Mucosa of gallbladder (tissue), 1 donor: ENCODE measurements around the gene DPP7. TPM values are rescaled to one million over a fixed set of nuclear protein-coding genes. Genes with fewer than 3 reads are reported as not detected.
"Not testable (repeated sequence)": the region's sequence is repeated elsewhere in the genome, so short reads cannot be mapped to it uniquely, and the experiment has no call there.

Experiments
- DNase-seq: peaks from one replicate; pipeline ENCODE4 v3.0.0-alpha.2; 2020; ENCODE audit warnings: low spot score
- total RNA-seq: library from RNA; stranded (reverse); gene quantifications from one replicate; pipeline ENCODE4 v1.2.1, GENCODE V29; 2021
- donor health status: DM: no; HTN: no; CAD: no.

Gene DPP7
- total RNA-seq, 1 donor from 2014 or later, result 199 TPM

- peak; percentile 91 for DNase-seq
Observed at GRCh38 chr9:137129456-137130175, 15.1 kb upstream of the DPP7 start.

- DNase-seq, result no peak
Observed at GRCh38 chr9:137128862-137129455, 14.4 kb upstream of the DPP7 start.

GRCh38 chr9:137128158-137128861, 13.8 kb upstream of the DPP7 start:
- DNase-seq, result no peak

GRCh38 chr9:137127301-137128157, 13.0 kb upstream of the DPP7 start:
- DNase-seq, result no peak

- DNase-seq, result no peak
Observed at GRCh38 chr9:137126786-137127185, 12.3 kb upstream of the DPP7 start.

- not testable (repeated sequence) for DNase-seq
Observed at GRCh38 chr9:137123952-137124462, 9.5 kb upstream of the DPP7 start.

- DNase-seq, result no peak
Observed at GRCh38 chr9:137123468-137123837, 8.9 kb upstream of the DPP7 start.

- not testable (repeated sequence) for DNase-seq
Observed at GRCh38 chr9:137122796-137123467, 8.4 kb upstream of the DPP7 start.

GRCh38 chr9:137121927-137122795, 7.6 kb upstream of the DPP7 start:
- DNase-seq, result not testable (repeated sequence)

- DNase-seq, result not testable (repeated sequence)
Observed at GRCh38 chr9:137118092-137118603, 3.6 kb upstream of the DPP7 start.

GRCh38 chr9:137117269-137117731, 2.8 kb upstream of the DPP7 start:
- no peak for DNase-seq

- no peak for DNase-seq
Observed at GRCh38 chr9:137116728-137117127, 2.2 kb upstream of the DPP7 start.

- DNase-seq, result no peak
Observed at GRCh38 chr9:137116027-137116507, 1.5 kb upstream of the DPP7 start.

GRCh38 chr9:137115394-137116026, 977 bp upstream of the DPP7 start:
- no peak for DNase-seq

- no peak for DNase-seq
Observed at GRCh38 chr9:137114220-137114612, 317 bp downstream of the DPP7 start.

GRCh38 chr9:137113385-137114159, 961 bp downstream of the DPP7 start:
- DNase-seq, result no peak

GRCh38 chr9:137112564-137113384, 1.8 kb downstream of the DPP7 start:
- DNase-seq, result no peak
